Thyroid gland (tissue), 4 donors: ENCODE results near the gene ACAP2.

Experiments
- CTCF ChIP-seq, 6 experiments: fragments of 200-600 bp in 3 of 6; fragments of 450-650 bp in 3 of 6; sonication (generic) in 3 of 6; IDR thresholded peaks; one replicate each; pipeline ENCODE4 v1.5.1; 2016 to 2019; ENCODE audit warnings: antibody characterized with exemption in 6 of 6, mild to moderate bottlenecking in 2 of 6, inconsistent platforms in 1 of 6, moderate library complexity in 1 of 6
- POLR2A ChIP-seq, 2 donors: fragments of 450-650 bp; IDR thresholded peaks; one replicate each; pipeline ENCODE4 v1.6.1; 2017; ENCODE audit warnings: antibody characterized with exemption in 2 of 2, mild to moderate bottlenecking in 2 of 2, moderate library complexity in 1 of 2

GRCh38 chr3:195352895-195353488 lies 89.8 kb downstream of the ACAP2 start:
- TF ChIP-seq CTCF (IDR thresholded peaks at IDR 0.05): no peak
- no peak for TF ChIP-seq POLR2A (IDR thresholded peaks at IDR 0.05)
